GM12891 (cell line): ENCODE measurements around the gene LARP4B.
"Not testable (repeated sequence)": the region's sequence is repeated elsewhere in the genome, so short reads cannot be mapped to it uniquely, and the experiment has no call there.

ENCODE experiments used
- DNase-seq: peaks from one replicate; pipeline ENCODE4 v3.0.0; 2011; ENCODE audit warnings: low spot score; ENCODE audit not compliant: insufficient read length
- FAIRE-seq: peaks from 2 replicates; lab custom pipeline; 2011; peaks lifted over from hg19 to GRCh38; lab: Jason Lieb, UNC
- PAX5 ChIP-seq: IDR thresholded peaks from 2 replicates; pipeline ENCODE4 v1.6.1; 2011; ENCODE audit warnings: low read length, moderate library complexity, mild to moderate bottlenecking; ENCODE audit not compliant: insufficient read depth, severe bottlenecking
- POLR2A ChIP-seq: IDR thresholded peaks from 2 replicates; pipeline ENCODE4 v1.6.1; 2011; ENCODE audit warnings: low read depth, low read length, control low read depth
- POLR2AphosphoS5 ChIP-seq: IDR thresholded peaks from 2 replicates; pipeline ENCODE4 v1.6.1; 2011; ENCODE audit warnings: low read depth, low read length, control low read depth
- POU2F2 ChIP-seq: IDR thresholded peaks from 2 replicates; pipeline ENCODE4 v1.6.1; 2011; ENCODE audit warnings: low read depth, mild to moderate bottlenecking, control low read depth, low read length, moderate library complexity
- SPI1 ChIP-seq: IDR thresholded peaks from 2 replicates; pipeline ENCODE4 v1.6.1; 2011; ENCODE audit warnings: low read depth, low read length, control low read depth
- TAF1 ChIP-seq: IDR thresholded peaks from 2 replicates; pipeline ENCODE4 v1.6.1; 2011; ENCODE audit warnings: low read depth, low read length, control low read depth

Gene LARP4B

GRCh38 chr10:947051-947450, 15.5 kb upstream of the LARP4B start:
- no peak for TF ChIP-seq TAF1
- no peak for TF ChIP-seq SPI1
- no peak for TF ChIP-seq POU2F2
- no peak for TF ChIP-seq POLR2A
- TF ChIP-seq PAX5, result no peak
- TF ChIP-seq POLR2AphosphoS5, result no peak
- DNase-seq (no peak), FAIRE-seq (no peak)

- TF ChIP-seq SPI1, result no peak
- no peak for TF ChIP-seq TAF1
- TF ChIP-seq POU2F2, result no peak
- no peak for TF ChIP-seq PAX5
- TF ChIP-seq POLR2A, result no peak
- TF ChIP-seq POLR2AphosphoS5, result no peak
- FAIRE-seq (no peak), DNase-seq (no peak)
Observed at GRCh38 chr10:945778-946177, 14.3 kb upstream of the LARP4B start.

- no peak for TF ChIP-seq PAX5
- no peak for TF ChIP-seq POLR2AphosphoS5
- no peak for TF ChIP-seq POLR2A
- TF ChIP-seq SPI1, result peak; percentile 47; the same call in 1 of the 2 replicates
- no peak for TF ChIP-seq TAF1
- TF ChIP-seq POU2F2, result no peak
- DNase-seq, result no peak
- no peak for FAIRE-seq
Observed at GRCh38 chr10:944034-944831, 12.7 kb upstream of the LARP4B start.

- TF ChIP-seq POU2F2 (0 out of 2 replicates have a peak, but pooled peaks have one; percentile 25), SPI1 (no peak), TAF1 (no peak), POLR2A (no peak), PAX5 (no peak), POLR2AphosphoS5 (no peak)
- peak; percentile 89 for FAIRE-seq
- DNase-seq, result no peak
Observed at GRCh38 chr10:943334-944033, 12.0 kb upstream of the LARP4B start.

- TF ChIP-seq SPI1, result no peak
- TF ChIP-seq PAX5, result no peak
- TF ChIP-seq POLR2A, result no peak
- no peak for TF ChIP-seq POLR2AphosphoS5
- TF ChIP-seq TAF1, result no peak
- TF ChIP-seq POU2F2, result no peak
- no peak for DNase-seq
- no peak for FAIRE-seq
Observed at GRCh38 chr10:938941-939678, 7.6 kb upstream of the LARP4B start.

GRCh38 chr10:934746-935406, 3.4 kb upstream of the LARP4B start:
- TF ChIP-seq PAX5 (no peak), SPI1 (no peak), TAF1 (no peak), POLR2A (no peak), POU2F2 (no peak), POLR2AphosphoS5 (no peak)
- peak; percentile 35 for FAIRE-seq

GRCh38 chr10:934165-934564, 2.7 kb upstream of the LARP4B start:
- not testable (repeated sequence) for DNase-seq, FAIRE-seq

More at GRCh38 chr10:934746-935406, 3.4 kb upstream of the LARP4B start:
- DNase-seq, result no peak

- TF ChIP-seq SPI1 (no peak), POLR2AphosphoS5 (no peak), TAF1 (no peak), PAX5 (no peak), POU2F2 (no peak), POLR2A (no peak)
- DNase-seq (no peak), FAIRE-seq (no peak)
Observed at GRCh38 chr10:932589-932988, 1.1 kb upstream of the LARP4B start.

- FAIRE-seq, result peak; percentile 13
- TF ChIP-seq TAF1 (0 out of 2 replicates have a peak, but pooled peaks have one; percentile 16), POLR2AphosphoS5 (no peak)
- no peak for DNase-seq
Observed at GRCh38 chr10:930625-931325, 730 bp downstream of the LARP4B start.
